GM18520 (cell line): ENCODE measurements around the gene CDC42BPB.

Source experiments
- ATAC-seq: cut with Tn5 transposase; IDR thresholded peaks from one replicate; pipeline ENCODE4 v1.9.1; 2021; ENCODE audit not compliant: unreplicated experiment

CDC42BPB gene

DNA sequence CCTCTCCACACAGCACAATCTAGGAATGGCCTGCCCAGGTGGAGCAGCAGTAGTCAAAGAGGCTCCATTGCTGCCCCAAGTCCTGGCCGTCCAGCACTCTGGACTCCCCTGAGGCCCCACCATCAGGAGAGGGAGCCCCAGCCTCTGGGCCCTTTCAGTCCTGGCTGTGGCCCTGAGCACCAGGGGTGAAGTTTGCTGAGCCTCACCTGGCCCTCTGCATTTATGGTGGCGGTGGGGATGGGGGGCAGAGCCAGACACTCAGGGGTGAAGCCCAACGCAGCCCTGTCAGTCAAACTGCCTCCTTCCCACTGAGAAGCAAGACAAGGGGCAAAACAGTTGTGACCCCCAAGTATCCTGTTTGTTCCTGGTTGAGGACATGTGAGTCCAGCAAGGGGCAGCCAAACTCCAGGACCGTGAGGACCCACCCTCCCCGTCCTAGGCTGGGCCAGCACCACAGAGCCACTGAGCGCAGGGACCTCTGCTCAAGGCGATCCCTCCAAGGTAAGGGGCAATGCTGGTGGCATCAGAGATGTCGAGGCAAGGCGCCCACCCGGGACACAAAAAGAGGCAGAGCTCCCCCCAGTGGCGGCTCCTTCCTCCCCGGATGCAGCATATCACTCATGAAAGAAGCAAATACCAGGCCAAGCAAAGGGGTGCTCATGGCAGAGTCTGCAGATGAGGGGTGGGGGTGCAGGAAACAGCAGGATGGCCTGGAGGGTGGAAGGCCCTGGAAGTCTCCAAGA lies 139.7 kb downstream of the CDC42BPB start:
- no peak for ATAC-seq

DNA sequence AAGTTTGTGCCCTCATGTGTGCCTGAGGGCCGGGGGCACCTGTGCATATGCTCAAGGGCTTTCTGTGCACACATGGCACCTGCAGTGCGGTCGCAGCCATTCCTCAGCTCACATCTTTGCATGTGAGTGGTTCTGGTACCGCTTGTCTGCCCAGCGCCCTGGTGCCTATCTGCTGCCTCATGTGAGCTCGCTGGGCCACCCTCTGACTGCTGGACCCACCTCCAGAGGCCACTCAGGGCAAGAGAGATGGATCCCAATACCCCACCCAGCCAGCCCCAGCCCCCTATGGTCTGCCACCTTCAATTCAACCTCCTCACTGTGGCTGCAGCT lies 140.3 kb downstream of the CDC42BPB start:
- ATAC-seq, result no peak

DNA sequence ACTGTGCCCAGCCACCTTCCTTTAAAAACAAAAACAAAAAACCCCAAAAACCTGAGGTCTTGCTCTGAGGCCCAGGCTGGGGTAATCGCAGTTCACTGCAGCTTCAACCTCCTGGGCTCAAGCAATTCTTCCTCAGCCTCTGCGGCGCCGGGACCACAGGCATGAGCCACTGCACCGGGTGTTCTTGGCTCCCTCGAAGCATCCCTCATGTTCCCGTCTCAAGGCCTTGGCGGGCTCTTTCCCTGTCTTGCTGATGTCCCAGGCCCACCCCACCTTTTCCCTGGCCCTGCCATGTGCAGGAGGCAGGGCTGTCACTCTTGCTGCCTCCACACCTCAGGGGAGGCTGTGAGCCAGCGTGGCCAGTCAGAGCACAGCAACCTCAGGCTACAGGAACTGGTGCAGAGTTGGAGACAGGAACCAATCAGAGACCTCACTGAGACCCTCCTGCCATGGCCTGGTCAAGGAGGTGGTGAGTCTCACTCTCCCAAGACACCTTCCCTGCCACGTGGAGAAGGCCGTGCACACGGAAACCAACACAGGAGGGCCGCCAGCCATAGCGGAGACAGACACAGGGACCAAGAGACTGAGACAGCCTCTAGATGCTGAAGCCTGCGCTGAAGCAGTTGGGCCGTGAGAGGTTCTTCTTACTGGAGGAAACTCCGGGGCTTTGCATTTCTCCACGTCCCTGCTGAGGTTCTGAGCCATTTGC lies 140.8 kb downstream of the CDC42BPB start:
- ATAC-seq, result no peak

DNA sequence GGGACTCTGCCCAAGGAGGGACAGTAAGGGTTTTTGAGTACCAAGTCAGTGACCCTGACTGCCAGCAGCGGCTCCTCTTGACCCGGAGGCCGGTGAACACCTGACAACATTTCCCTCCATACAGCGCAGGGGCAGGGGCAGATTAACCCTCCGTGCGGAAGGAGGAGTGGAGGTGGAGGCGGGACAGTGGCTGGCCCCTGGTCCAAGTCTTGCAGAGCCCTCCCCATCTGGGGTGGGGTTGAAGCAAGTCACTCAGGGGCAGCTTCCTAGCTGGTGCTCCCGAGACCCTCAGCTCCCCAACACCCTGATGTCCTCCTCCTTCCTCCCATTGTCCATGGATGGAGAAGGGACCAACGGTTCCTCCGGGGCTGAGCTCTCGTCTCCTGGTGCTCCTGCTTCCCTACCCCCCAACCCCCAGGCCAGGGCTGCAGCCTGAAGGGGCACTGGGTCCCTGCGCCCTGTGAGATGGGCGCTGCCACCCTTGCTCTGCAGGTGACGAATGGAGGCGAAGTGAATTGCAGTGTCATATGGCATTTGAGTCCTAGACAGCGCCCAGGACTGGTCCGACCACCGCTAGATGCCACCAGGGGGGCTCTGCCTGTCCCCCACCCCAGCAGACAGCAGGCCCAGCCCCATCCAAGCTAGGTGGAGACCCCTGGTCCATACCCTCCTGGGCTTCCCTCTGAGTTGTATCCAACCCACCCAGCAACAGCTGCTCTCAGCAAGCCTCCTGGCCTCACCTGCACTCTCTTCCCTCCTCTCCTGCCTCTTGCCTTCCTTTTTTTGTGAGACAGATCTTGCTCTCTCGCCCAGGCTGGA lies 141.8 kb downstream of the CDC42BPB start:
- no peak for ATAC-seq

- ATAC-seq, result no peak
Observed at GRCh38 chr14:102914474-102915291, 142.7 kb downstream of the CDC42BPB start.

- ATAC-seq, result no peak
Observed at GRCh38 chr14:102913341-102914211, 143.8 kb downstream of the CDC42BPB start.

DNA sequence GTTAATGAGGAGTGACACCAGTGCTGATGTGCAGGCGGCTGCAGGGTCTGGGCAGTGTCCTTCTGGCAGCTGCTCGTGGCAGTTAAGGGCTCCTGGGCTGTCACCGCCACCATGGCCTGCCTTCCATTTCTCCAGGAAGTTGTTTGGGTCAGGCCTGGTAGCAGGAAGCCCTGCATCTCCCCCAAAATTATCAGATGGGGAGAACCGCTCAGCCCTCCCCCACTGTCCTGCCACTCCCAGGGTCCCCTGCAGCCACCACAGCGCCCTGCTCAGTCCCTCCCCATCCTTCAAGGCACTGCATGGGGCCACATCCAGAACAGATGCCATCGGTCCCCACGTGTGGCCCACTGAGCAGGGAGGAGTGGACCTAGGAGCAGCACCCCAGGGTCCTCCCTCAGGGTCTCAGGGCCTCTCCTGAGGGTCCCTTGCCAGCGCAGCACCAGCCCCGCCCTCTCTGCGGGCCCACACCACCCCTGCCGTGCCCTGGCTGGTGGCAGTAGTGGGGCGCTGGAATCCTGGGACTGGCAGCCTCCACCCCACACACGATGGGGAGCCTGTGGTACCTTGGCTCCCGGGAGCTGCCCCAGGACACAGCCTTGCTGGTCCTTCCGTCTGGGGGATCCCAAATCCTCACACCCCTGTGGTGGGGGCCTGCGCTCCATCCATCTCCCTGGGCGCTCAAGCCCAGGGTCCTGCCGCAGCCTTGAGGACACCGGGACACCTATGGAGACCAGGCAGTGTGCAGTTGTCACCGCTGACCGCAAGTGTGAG lies 145.2 kb downstream of the CDC42BPB start:
- ATAC-seq, result no peak

DNA sequence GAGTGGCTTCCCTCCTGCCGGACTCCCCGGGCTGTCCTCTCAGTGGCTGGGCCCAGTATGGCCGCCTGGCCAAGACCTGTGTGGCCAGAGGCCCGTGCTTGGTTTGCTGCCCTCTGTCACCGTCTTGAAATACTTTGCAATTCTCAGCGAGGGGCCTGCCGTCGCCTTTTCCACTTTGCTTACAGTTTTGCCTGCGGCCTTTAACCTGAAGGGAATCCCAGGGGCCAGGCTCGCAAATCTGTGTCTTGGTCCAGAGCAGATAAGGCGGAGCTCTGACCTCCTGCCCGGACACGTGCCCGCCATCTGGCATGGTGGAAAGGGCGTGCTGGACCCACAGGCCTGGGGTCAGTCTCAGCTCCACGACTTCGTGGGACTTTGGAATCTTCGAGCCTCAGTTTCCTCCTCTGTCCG lies 145.8 kb downstream of the CDC42BPB start:
- no peak for ATAC-seq

DNA sequence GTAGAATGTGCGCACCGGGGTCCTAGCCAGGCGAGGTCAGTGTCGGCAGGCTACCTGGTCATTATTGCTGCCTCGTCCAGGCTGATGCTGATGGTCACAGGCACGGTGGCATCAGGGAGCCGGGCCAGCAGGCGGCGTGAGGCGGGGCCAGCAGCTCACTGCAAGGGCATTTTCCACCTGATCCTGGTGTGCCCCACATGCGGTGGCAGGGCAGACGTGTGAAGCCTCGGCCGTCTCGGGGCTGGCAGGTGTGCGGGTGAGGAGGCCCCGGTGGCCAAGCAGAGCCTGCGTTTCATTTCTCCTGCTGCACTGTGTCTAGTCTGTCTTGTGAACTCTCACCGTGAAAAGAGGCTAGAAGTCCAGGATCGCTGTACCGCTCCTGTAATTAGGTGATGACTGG lies 146.9 kb downstream of the CDC42BPB start:
- no peak for ATAC-seq

DNA sequence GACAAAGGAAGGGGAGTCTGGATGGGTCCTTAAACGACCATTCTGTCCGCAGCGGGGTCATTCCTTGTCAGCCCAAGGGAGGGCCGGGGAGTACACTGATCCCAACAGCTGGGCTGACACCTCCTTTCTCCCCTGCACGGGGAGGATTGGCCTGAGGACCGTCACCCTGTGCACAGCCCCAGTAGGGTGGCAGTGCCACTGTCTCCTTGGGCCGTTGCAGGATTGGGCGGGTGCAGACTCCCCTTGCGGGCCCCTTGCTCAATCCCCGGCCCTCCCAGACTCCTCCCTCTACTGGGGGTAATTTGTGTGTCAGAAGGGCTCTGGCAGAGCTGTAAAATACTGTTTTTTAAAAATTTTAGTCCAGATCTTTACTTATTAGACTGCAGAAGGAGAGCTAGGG lies 147.4 kb downstream of the CDC42BPB start:
- no peak for ATAC-seq

DNA sequence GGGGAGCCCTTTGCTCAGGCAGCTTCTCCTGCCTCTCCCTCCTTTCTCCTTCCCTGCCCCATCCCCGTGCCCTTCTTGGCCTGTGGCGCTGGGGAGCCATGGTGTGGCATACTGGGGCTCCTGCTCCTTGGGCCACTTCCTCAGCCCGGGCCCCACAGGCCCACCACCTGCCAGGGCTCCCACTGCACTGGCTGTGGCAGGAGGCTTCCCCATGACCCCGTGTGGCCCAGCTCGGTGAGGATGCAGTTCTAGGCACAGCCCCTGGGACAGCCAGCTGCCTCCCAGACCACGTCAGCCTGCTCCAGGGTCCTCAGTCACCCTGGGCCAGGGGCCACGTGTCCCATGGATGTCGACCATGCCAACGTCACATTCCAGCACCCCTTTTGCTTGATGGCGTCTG lies 147.9 kb downstream of the CDC42BPB start:
- no peak for ATAC-seq

DNA sequence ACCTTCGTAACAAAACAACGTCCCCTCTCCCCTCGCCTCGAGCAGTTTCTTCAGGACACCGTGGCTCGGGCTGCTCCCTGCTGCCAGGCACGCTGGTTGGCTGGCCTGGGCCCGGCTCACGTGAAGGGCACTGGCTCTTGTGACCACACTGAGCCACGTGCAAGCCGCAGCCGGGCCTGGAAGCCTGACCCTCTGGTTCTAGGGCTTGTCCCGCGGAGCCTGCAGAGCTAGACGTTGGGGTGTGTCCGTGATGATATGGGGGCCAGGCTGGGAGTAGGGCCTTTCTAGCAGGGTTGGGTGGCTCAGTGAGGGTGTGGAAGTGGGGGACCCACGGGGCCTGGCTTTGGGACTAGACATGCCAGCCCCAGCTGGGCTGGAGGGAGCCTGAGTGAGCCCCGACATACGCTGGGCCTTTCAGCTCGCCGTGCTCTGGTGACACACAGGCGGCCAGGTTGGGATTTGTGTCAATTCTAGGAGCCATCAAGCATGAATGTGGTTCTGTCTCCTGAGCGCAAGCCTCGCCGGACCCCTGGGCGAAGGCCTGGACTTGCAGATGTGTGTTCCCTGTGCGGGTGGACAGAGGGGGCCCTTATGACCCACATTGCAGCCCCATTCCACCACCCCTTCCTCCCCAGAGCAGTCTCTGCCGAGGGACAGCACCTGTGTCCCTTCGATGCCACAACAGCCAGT lies 148.4 kb downstream of the CDC42BPB start:
- no peak for ATAC-seq

GRCh38 chr14:102907980-102908730 lies 149.2 kb downstream of the CDC42BPB start:
- ATAC-seq, result no peak

DNA sequence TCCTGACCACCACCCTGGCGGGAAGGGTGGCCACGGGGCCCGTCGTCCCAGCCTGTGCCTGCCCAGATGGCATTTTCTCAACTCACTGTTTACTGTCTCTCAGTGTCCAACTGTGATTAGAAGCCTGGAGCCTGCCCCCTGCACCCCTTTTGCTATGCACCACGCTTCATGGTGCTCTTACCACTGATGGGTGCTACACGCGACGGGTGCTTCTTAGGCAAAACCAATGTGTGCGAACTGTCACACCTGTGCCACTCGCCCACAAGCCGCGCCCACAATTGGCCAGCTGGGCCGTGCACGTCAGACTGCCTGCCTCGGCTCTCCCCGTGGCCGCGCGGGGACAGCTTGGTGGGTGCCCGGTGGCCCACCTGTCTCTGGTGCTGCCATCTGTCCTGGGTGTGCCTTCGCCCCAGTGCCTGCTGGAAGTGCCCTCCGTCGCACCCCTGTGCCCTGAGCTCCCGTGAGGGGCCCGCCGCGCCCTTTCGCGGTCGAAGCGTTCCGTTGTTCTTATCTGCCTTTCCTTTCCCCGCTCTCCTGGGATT lies 150.0 kb downstream of the CDC42BPB start:
- no peak for ATAC-seq

DNA sequence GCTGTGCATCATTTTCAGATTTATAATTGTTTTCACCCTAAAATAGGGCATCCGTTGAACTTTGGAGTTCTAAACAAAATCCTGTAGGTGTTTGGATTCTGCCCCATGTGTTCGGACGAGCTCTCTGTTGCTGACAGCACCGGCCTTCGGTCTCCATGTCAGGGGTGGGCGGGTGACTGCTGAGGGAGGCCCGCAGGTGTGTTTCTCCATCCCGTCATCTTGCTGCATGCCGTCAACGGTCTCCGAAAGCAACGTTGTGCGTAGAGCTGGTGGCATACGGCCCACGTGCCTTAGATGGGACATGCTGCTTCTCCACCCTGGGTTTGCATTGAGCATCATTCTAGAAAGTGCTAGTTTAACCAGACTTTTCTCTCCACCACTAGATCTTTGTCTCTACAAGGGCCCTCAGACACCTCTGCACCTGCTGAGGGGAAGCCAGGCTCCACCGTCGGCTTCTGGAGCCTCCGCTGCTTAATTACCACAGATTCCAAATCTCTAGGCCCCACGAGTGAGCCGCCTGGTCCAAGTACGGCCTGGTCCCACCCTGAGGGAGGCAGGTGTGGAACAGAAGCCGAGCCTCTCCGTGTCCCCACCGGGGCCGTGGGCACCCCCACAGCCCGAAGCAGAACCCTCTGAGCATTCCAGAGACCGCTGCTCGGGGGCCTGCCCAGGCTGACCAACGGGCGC lies 150.6 kb downstream of the CDC42BPB start:
- no peak for ATAC-seq

DNA sequence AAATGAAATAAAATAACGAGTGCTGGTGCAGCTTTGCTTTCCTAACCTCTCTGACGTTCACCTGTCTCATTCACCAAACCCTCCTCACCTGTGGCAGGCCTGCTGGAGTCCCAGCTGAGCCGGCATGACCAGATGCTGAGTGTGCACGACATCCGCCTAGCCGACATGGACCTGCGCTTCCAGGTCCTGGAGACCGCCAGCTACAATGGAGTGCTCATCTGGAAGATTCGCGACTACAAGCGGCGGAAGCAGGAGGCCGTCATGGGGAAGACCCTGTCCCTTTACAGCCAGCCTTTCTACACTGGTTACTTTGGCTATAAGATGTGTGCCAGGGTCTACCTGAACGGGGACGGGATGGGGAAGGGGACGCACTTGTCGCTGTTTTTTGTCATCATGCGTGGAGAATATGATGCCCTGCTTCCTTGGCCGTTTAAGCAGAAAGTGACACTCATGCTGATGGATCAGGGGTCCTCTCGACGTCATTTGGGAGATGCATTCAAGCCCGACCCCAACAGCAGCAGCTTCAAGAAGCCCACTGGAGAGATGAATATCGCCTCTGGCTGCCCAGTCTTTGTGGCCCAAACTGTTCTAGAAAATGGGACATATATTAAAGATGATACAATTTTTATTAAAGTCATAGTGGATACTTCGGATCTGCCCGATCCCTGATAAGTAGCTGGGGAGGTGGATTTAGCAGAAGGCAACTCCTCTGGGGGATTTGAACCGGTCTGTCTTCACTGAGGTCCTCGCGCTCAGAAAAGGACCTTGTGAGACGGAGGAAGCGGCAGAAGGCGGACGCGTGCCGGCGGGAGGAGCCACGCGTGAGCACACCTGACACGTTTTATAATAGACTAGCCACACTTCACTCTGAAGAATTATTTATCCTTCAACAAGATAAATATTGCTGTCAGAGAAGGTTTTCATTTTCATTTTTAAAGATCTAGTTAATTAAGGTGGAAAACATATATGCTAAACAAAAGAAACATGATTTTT lies 151.9 kb downstream of the CDC42BPB start:
- no peak for ATAC-seq
